Mesodermal cell (in vitro differentiated cells): ENCODE results near the gene RHO.
"Not testable (repeated sequence)": the region's sequence is repeated elsewhere in the genome, so short reads cannot be mapped to it uniquely, and the experiment has no call there.

Experiments used
- H3K27ac ChIP-seq: 2 replicates; pipeline ENCODE4 v1.7.0; 2013; ENCODE audit warnings: mild to moderate bottlenecking, low read depth, low read length, moderate library complexity; ENCODE audit not compliant: severe bottlenecking
- H3K36me3 ChIP-seq: 2 replicates; pipeline ENCODE4 v1.7.1; 2013; ENCODE audit warnings: mild to moderate bottlenecking, low read length, moderate library complexity; ENCODE audit not compliant: control insufficient read depth, insufficient read depth
- H3K4me1 ChIP-seq: one replicate; pipeline ENCODE4 v1.7.1; 2013; ENCODE audit warnings: mild to moderate bottlenecking, low read length; ENCODE audit not compliant: insufficient read depth, control insufficient read depth, poor library complexity, severe bottlenecking
- H3K4me3 ChIP-seq: 2 replicates; pipeline ENCODE4 v1.7.0; 2013; ENCODE audit warnings: low read length, control low read depth, mild to moderate bottlenecking; ENCODE audit not compliant: insufficient read depth, poor library complexity, severe bottlenecking; ENCODE audit errors: extremely low read depth
- H3K9me3 ChIP-seq: 2 replicates; pipeline ENCODE4 v1.7.1; 2013; ENCODE audit warnings: mild to moderate bottlenecking, low read length, moderate library complexity; ENCODE audit not compliant: control insufficient read depth
- WGBS, 2 experiments: methylation state at CpG; one replicate each; pipeline ENCODE4 v1.1.5; 2013; ENCODE audit warnings: missing lambda C conversion rate in 2 of 2; ENCODE audit not compliant: insufficient coverage in 2 of 2; 5-methylcytosine and 5-hydroxymethylcytosine counted together

Gene RHO

DNA sequence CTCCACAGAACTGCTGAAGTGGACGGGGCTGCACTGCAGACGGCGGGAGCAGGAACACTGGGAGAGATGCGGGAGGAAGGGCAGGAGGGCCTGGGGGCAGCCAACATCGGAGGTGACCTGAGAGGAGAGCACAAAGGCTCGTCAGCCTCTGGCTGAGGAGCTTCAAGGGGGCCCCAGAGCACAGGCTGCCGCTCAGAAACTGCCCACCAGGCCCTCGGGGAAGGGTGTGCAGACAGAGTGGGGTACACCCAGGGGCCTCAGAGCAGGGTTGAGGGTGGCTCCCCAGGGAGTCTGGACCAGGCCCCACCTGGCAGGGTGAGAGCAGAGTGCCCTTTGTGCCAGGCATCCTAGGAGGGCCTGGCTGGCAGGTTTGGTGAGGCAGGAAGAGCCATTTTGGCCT lies 14.7 kb upstream of the RHO start:
- no peak overlapping the region for H3K27ac ChIP-seq
- H3K36me3 ChIP-seq = peaks cover 29% of the 10 kb centered on the region
- WGBS, 2 experiments = 90 to 96% methylated on average over 8 of the region's 8 CpGs
- no peaks in the 10 kb centered on the region for H3K4me1 ChIP-seq
- H3K4me3 ChIP-seq = no peak overlapping the region
- H3K9me3 ChIP-seq = no peaks in the 10 kb centered on the region

DNA sequence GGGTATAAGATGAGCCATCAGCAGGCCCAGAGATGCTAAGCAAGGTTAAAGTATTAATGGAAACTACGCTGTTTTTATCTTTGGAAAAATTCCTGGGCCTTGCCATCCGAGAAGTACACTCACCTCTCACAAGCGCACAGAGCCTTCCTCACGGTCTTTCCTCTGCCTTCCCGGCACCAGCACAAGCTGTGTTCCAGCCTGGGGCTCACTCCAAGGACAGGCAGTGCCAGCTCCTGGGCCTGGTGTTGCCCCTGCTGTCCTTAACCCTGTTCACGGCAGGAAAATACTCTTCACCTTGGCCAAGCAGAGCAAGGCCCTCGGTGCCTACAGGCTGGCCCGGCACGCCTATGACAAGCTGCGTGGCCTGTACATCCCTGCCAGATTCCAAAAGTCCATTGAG lies 14.3 kb upstream of the RHO start:
- Histone ChIP-seq H3K9me3 (no peaks in the 10 kb centered on the region), H3K4me3 (no peak overlapping the region), H3K4me1 (no peaks in the 10 kb centered on the region), H3K27ac (no peak overlapping the region), H3K36me3 (peaks cover 29% of the 10 kb centered on the region)
- 90 to 99% methylated on average over 10 of the region's 10 CpGs for WGBS, 2 experiments

GRCh38 chr3:129514563-129514962 lies 13.9 kb upstream of the RHO start:
- H3K36me3 ChIP-seq = peaks cover 29% of the 10 kb centered on the region
- H3K4me1 ChIP-seq = no peaks in the 10 kb centered on the region
- H3K27ac ChIP-seq = no peak overlapping the region
- H3K4me3 ChIP-seq = no peak overlapping the region
- WGBS, 2 experiments = 96 to 97% methylated on average over 6 of the region's 6 CpGs
- H3K9me3 ChIP-seq = no peaks in the 10 kb centered on the region

GRCh38 chr3:129515108-129515820 lies 13.2 kb upstream of the RHO start:
- not testable (repeated sequence) for H3K4me1 ChIP-seq, H3K27ac ChIP-seq, H3K9me3 ChIP-seq, H3K4me3 ChIP-seq
- peaks cover 29% of the 10 kb centered on the region for H3K36me3 ChIP-seq
- WGBS, 2 experiments = 93 to 97% methylated on average over 11 to 16 of the region's 25 CpGs

- H3K4me1 ChIP-seq, H3K9me3 ChIP-seq, H3K4me3 ChIP-seq, H3K27ac ChIP-seq: not testable (repeated sequence)
- 95 to 96% methylated on average over 3 to 7 of the region's 7 CpGs for WGBS, 2 experiments
- peaks cover 23% of the 10 kb centered on the region for H3K36me3 ChIP-seq
Measured at GRCh38 chr3:129515821-129516432, 12.5 kb upstream of the RHO start.

DNA sequence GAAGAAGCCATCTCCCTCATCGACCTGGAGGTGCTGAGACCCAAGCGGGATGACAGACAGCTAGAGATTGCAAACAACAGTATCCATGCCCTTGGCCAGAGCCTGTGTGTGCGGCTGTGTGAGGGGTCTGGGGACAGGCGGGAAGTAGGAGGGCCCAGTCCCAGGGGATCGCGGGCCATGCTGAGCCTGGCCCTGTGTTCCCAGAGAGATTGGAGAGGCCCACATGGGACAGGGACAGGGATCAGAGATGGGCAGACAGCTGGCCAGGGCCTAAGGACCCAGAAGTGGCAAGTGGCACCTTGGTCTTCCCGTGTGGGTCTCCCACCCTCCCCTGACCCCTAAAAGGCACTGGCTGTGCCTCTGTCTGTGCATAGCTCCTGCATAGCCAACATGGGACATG lies 10.9 kb upstream of the RHO start:
- no peaks in the 10 kb centered on the region for H3K9me3 ChIP-seq
- 88 to 98% methylated on average over 7 of the region's 7 CpGs for WGBS, 2 experiments
- H3K36me3 ChIP-seq = peaks cover 14% of the 10 kb centered on the region
- H3K27ac ChIP-seq = no peak overlapping the region
- no peak overlapping the region for H3K4me3 ChIP-seq
- no peaks in the 10 kb centered on the region for H3K4me1 ChIP-seq

DNA sequence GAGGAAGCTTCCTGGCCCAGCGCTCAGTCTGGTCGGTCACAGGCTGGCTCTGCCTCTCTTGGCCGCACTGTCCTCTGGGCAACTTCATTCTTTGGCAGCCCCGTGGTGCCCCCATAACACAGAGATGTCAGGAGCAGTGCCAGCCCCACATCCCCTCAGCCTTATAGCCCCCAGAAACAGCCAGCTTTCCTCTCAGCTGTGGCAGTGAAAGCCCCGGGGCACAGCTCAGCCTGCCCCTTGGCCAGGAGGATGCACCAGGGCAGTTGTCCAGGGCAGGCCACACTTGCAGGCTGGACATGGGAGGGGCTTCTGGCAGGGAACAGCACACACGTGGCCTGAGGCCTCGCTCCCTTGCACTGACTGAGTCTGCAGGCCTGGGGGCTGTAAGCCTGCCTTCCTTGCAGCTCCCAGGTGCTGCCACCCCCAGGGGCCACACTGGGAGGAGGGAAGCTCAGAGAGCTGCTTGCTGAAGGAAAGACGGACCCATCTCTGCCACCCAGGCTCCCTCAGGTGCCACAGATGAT lies 10.3 kb upstream of the RHO start:
- peaks cover 10% of the 10 kb centered on the region for H3K36me3 ChIP-seq
- H3K27ac ChIP-seq = no peak overlapping the region
- H3K4me1 ChIP-seq = no peaks in the 10 kb centered on the region
- H3K4me3 ChIP-seq = no peak overlapping the region
- 89 to 93% methylated on average over 6 to 7 of the region's 8 CpGs for WGBS, 2 experiments
- H3K9me3 ChIP-seq = no peaks in the 10 kb centered on the region

GRCh38 chr3:129518581-129518980 lies 9.9 kb upstream of the RHO start:
- H3K4me1 ChIP-seq = no peaks in the 10 kb centered on the region
- H3K36me3 ChIP-seq = peaks cover 10% of the 10 kb centered on the region
- 88 to 95% methylated on average over 4 to 5 of the region's 8 CpGs for WGBS, 2 experiments
- H3K4me3 ChIP-seq = no peak overlapping the region
- H3K9me3 ChIP-seq = no peaks in the 10 kb centered on the region
- no peak overlapping the region for H3K27ac ChIP-seq

GRCh38 chr3:129519449-129519848 lies 9.0 kb upstream of the RHO start:
- 91 to 96% methylated on average over 9 to 10 of the region's 10 CpGs for WGBS, 2 experiments

DNA sequence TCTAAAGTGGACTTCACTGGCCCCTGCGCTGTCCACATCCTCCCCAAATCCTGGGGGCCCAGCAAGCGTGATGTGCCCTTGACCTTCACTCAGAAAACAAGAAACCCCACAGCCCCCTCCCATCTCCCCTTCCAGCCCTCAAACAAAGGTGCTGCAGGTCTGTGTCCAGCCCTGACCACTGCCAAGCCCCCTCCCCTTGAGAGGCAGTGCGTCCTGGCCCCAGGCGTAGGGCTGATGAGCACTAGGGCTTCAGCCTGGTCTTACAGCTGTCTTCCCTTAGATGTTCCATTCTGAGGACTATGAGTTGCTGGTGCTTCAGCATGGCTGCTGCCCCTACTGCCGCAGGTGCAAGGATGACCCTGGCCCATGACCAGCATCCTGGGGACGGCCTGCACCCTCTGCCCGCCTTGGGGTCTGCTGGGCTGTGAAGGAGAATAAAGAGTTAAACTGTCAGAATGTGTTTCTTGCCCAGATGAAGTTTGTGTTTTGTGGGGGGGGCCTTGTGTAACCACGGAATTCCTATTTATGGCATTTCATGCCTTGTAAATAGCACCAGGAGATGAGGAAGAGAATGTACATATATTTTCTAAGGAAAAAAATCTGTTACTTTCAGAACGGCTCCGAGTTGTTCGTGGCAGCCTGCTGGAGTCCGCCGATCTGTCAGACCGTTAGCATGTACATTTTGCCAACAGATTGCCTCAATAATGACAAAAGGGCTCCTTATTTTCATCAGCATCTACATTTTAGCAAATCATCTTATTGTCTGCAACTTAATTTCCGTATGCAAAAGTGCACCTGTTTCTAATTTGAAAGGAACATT lies 8.3 kb upstream of the RHO start:
- H3K9me3 ChIP-seq = no peaks in the 10 kb centered on the region
- 90 to 97% methylated on average over 12 to 13 of the region's 15 CpGs for WGBS, 2 experiments
- H3K4me3 ChIP-seq = no peak overlapping the region
- H3K4me1 ChIP-seq = no peaks in the 10 kb centered on the region
- no peak overlapping the region for H3K27ac ChIP-seq
- peaks cover 10% of the 10 kb centered on the region for H3K36me3 ChIP-seq

More at GRCh38 chr3:129519449-129519848, 9.0 kb upstream of the RHO start:
- H3K4me3 ChIP-seq = no peak overlapping the region
- H3K27ac ChIP-seq = no peak overlapping the region
- H3K36me3 ChIP-seq = peaks cover 10% of the 10 kb centered on the region
- no peaks in the 10 kb centered on the region for H3K9me3 ChIP-seq
- H3K4me1 ChIP-seq = no peaks in the 10 kb centered on the region
